H1 (cell line): ENCODE data around the gene KCNMA1. TPM values are rescaled to one million over a fixed set of nuclear protein-coding genes. Genes with fewer than 3 reads are reported as not detected.

Source experiments
- CTCF ChIA-PET: fragments of 300-600 bp; sonication (Branson Sonifier 250); formaldehyde crosslinking; loops from one replicate; lab custom pipeline; 2021; ENCODE audit not compliant: partially characterized antibody; lab: Charles Lee
- POLR2A ChIA-PET: fragments of 300-600 bp; sonication (Branson Sonifier 250); formaldehyde crosslinking; loops from one replicate; lab custom pipeline; 2021; ENCODE audit warnings: inconsistent platforms; ENCODE audit not compliant: partially characterized antibody; lab: Charles Lee
- DNase-seq, 2 experiments: peaks; one replicate each; pipeline versions ENCODE4 v3.0.0 to v3.0.0-alpha.2; 2010 to 2022; ENCODE audit warnings: low spot score in 2 of 2, low read depth in 1 of 2, mixed read lengths in 1 of 2
- FAIRE-seq: peaks from 2 replicates; lab custom pipeline; 2011; peaks lifted over from hg19 to GRCh38; lab: Jason Lieb, UNC
- H2AFZ ChIP-seq: 2 replicates; pipeline ENCODE4 v1.8.1; 2012; ENCODE audit warnings: low read length, inconsistent platforms
- H2AK5ac ChIP-seq: 2 replicates; pipeline ENCODE4 v1.6.1; 2013; ENCODE audit warnings: low read depth, low read length
- H2BK120ac ChIP-seq: replicated peaks from 2 replicates; pipeline ENCODE3; 2013; ENCODE audit warnings: low read depth, low read length, inconsistent platforms
- H2BK12ac ChIP-seq: 2 replicates; pipeline ENCODE4 v1.6.1; 2013; ENCODE audit warnings: low read depth, low read length
- H2BK15ac ChIP-seq: 2 replicates; pipeline ENCODE4 v1.6.1; 2013; ENCODE audit warnings: low read length
- H2BK20ac ChIP-seq: 2 replicates; pipeline ENCODE4 v1.6.1; 2013; ENCODE audit warnings: low read length
- H2BK5ac ChIP-seq: 2 replicates; pipeline ENCODE4 v1.6.1; 2013; ENCODE audit warnings: low read depth, low read length
- H3K14ac ChIP-seq: 2 replicates; pipeline ENCODE4 v1.6.1; 2013; ENCODE audit warnings: inconsistent platforms; ENCODE audit not compliant: insufficient read length
- H3K18ac ChIP-seq: 2 replicates; pipeline ENCODE4 v1.6.1; 2013; ENCODE audit warnings: low read length; ENCODE audit errors: extremely low read depth
- H3K23ac ChIP-seq: 2 replicates; pipeline ENCODE4 v1.6.1; 2013; ENCODE audit warnings: inconsistent platforms; ENCODE audit not compliant: insufficient read length
- H3K23me2 ChIP-seq: 2 replicates; pipeline ENCODE4 v1.6.1; 2013; ENCODE audit warnings: low read depth, low read length
- H3K27ac ChIP-seq: 2 replicates; pipeline ENCODE4 v1.6.1; 2011; ENCODE audit warnings: low read depth, low read length, inconsistent platforms
- H3K27me3 ChIP-seq, 4 experiments: replicated peaks in 1 of 4; 1 replicate in 1 of 4; 2 replicates in 3 of 4; pipeline versions ENCODE4 v1.6.1 to v1.8.1; 2011 to 2013; ENCODE audit warnings: low read length in 3 of 4, mild to moderate bottlenecking in 3 of 4, inconsistent platforms in 2 of 4, mixed read lengths in 2 of 4, moderate library complexity in 1 of 4; ENCODE audit not compliant: control insufficient read depth in 3 of 4, insufficient read depth in 3 of 4; ENCODE audit errors: extremely low read depth in 1 of 4
- H3K36me3 ChIP-seq, 4 experiments: 2 replicates each; pipeline versions ENCODE4 v1.6.1 to v1.8.1; 2011 to 2013; ENCODE audit warnings: mild to moderate bottlenecking in 4 of 4, low read length in 3 of 4, moderate library complexity in 2 of 4, control low read depth in 1 of 4, inconsistent platforms in 1 of 4; ENCODE audit not compliant: insufficient read depth in 4 of 4, control insufficient read depth in 2 of 4
- H3K4ac ChIP-seq: replicated peaks from 2 replicates; pipeline ENCODE3; 2013; ENCODE audit warnings: low read length, low read depth, mixed read lengths, inconsistent platforms; ENCODE audit not compliant: insufficient read length
- H3K4me1 ChIP-seq, 4 experiments: replicated peaks in 1 of 4; 1 replicate in 1 of 4; 2 replicates in 3 of 4; pipeline versions ENCODE4 v1.6.1 to v1.8.1; 2011 to 2013; ENCODE audit warnings: low read length in 3 of 4, inconsistent platforms in 2 of 4, mixed read lengths in 1 of 4; ENCODE audit not compliant: insufficient read depth in 4 of 4, control insufficient read depth in 3 of 4
- H3K4me2 ChIP-seq, 2 experiments: 2 replicates each; pipeline versions ENCODE4 v1.6.1 to v1.8.1; 2011 to 2013; ENCODE audit warnings: low read depth in 2 of 2, low read length in 2 of 2, control low read depth in 1 of 2, inconsistent platforms in 1 of 2, mild to moderate bottlenecking in 1 of 2; ENCODE audit not compliant: insufficient read depth in 1 of 2
- H3K4me3 ChIP-seq, 4 experiments: fragments of 200-600, 300-600 bp in 1 of 4; sonication (generic), shearing (Covaris generic), sonication (Bioruptor Twin) in 1 of 4; 2 replicates each; pipeline versions ENCODE4 v1.5.1 to v1.8.1; 2011 to 2016; ENCODE audit warnings: low read length in 4 of 4, low read depth in 3 of 4, control low read depth in 2 of 4, inconsistent platforms in 2 of 4, mild to moderate bottlenecking in 2 of 4, mixed read lengths in 1 of 4, moderate library complexity in 1 of 4; ENCODE audit not compliant: insufficient read depth in 2 of 4; ENCODE audit errors: extremely low read depth in 1 of 4
- H3K56ac ChIP-seq: replicated peaks from 2 replicates; pipeline ENCODE3; 2013; ENCODE audit warnings: low read depth, mild to moderate bottlenecking, mixed read lengths, low read length, inconsistent platforms; ENCODE audit not compliant: insufficient read length
- H3K79me1 ChIP-seq: 2 replicates; pipeline ENCODE4 v1.6.1; 2013; ENCODE audit warnings: low read depth, low read length, control low read depth
- H3K79me2 ChIP-seq, 2 experiments: 2 replicates each; pipeline versions ENCODE4 v1.6.1 to v1.8.1; 2012 to 2013; ENCODE audit warnings: low read length in 2 of 2, mild to moderate bottlenecking in 2 of 2, inconsistent platforms in 1 of 2; ENCODE audit not compliant: insufficient read depth in 2 of 2, control insufficient read depth in 1 of 2
- H3K9ac ChIP-seq, 4 experiments: replicated peaks in 1 of 4; 1 replicate in 1 of 4; 2 replicates in 3 of 4; pipeline versions ENCODE4 v1.6.1 to v1.8.1; 2011 to 2013; ENCODE audit warnings: low read depth in 3 of 4, low read length in 3 of 4, control low read depth in 2 of 4, mild to moderate bottlenecking in 2 of 4, moderate library complexity in 2 of 4, inconsistent platforms in 1 of 4; ENCODE audit errors: extremely low read depth in 1 of 4
- H3K9me3 ChIP-seq, 2 experiments: 2 replicates each; pipeline versions ENCODE4 v1.6.1 to v1.8.1; 2012 to 2013; ENCODE audit warnings: mild to moderate bottlenecking in 2 of 2, moderate library complexity in 2 of 2, control low read depth in 1 of 2, inconsistent platforms in 1 of 2, low read depth in 1 of 2, low read length in 1 of 2, mixed read lengths in 1 of 2; ENCODE audit not compliant: insufficient read depth in 2 of 2
- H4K20me1 ChIP-seq, 2 experiments: replicated peaks in 1 of 2; 2 replicates each; pipeline versions ENCODE3 to v1.8.1; 2011 to 2013; ENCODE audit warnings: inconsistent platforms in 2 of 2, low read length in 2 of 2, mild to moderate bottlenecking in 1 of 2; ENCODE audit not compliant: insufficient read depth in 2 of 2, control insufficient read depth in 1 of 2
- H4K5ac ChIP-seq: 2 replicates; pipeline ENCODE4 v1.6.1; 2013; ENCODE audit warnings: low read length, low read depth, mixed read lengths, inconsistent platforms; ENCODE audit not compliant: insufficient read length
- H4K8ac ChIP-seq: 2 replicates; pipeline ENCODE4 v1.8.0; 2013; ENCODE audit warnings: mild to moderate bottlenecking, moderate library complexity, low read length, inconsistent platforms; ENCODE audit not compliant: insufficient read depth; ENCODE audit errors: extremely low read depth
- H4K91ac ChIP-seq: replicated peaks from 2 replicates; pipeline ENCODE3; 2013; ENCODE audit warnings: low read length, mixed read lengths, inconsistent platforms; ENCODE audit not compliant: insufficient read length
- CHD2 ChIP-seq: IDR thresholded peaks from 2 replicates; pipeline ENCODE4 v1.6.1; 2012; ENCODE audit warnings: low read length, improper control_type of control experiment
- EZH2 ChIP-seq: fragments of 200-600 bp; sonication (generic); IDR thresholded peaks from 2 replicates; pipeline ENCODE4 v1.7.1; 2012; ENCODE audit warnings: low read depth, mild to moderate bottlenecking, moderate library complexity, low read length, inconsistent platforms; ENCODE audit not compliant: severe bottlenecking
- GABPA ChIP-seq: IDR thresholded peaks from 2 replicates; pipeline ENCODE4 v1.6.1; 2011; ENCODE audit warnings: mild to moderate bottlenecking, low read length, moderate library complexity, borderline replicate concordance; ENCODE audit not compliant: insufficient read depth
- POLR2AphosphoS5 ChIP-seq: IDR thresholded peaks from 2 replicates; pipeline ENCODE4 v1.6.1; 2011; ENCODE audit warnings: low read depth, low read length
- RNF2 ChIP-seq: fragments of 200-900, 300-1000 bp; sonication (generic); IDR thresholded peaks from 2 replicates; pipeline ENCODE4 v1.7.1; 2016; ENCODE audit warnings: borderline replicate concordance, low read depth, mild to moderate bottlenecking, antibody characterized with exemption, low read length; ENCODE audit not compliant: poor library complexity, severe bottlenecking; ENCODE audit errors: missing control alignments
- SP2 ChIP-seq: IDR thresholded peaks from 2 replicates; pipeline ENCODE4 v1.6.1; 2012; ENCODE audit warnings: mild to moderate bottlenecking, low read length, inconsistent platforms
- TCF12 ChIP-seq: IDR thresholded peaks from 2 replicates; pipeline ENCODE4 v1.6.1; 2011; ENCODE audit warnings: low read depth, mild to moderate bottlenecking, low read length
- WGBS, 2 experiments: shearing (Covaris generic) in 1 of 2; methylation state at CpG; one replicate each; pipeline versions ENCODE4 v1.1.6 to v1.1.7; 2013 to 2015; ENCODE audit warnings: low lambda C conversion rate in 2 of 2, mixed read lengths in 2 of 2, inconsistent platforms in 1 of 2, low coverage in 1 of 2, missing lambda C conversion rate in 1 of 2; ENCODE audit not compliant: insufficient replicate concordance in 2 of 2, insufficient coverage in 1 of 2, insufficient read length in 1 of 2; ENCODE audit errors: extremely low coverage in 1 of 2, missing lambda C conversion rate in 1 of 2; 5-methylcytosine and 5-hydroxymethylcytosine counted together
- polyA plus RNA-seq, 7 experiments: library from polyadenylated mRNA; depleted of rRNA in 3 of 7; stranded (reverse) in 5 of 7; unstranded in 2 of 7; fragments of >200 nt in 5 of 7; fragments of 200-250 nt in 2 of 7; gene quantifications; 1 replicate in 5 of 7; 2 replicates in 1 of 7; 4 replicates in 1 of 7; pipeline versions ENCODE4 v1.2.1 to v1.2.3, GENCODE V29; 2011 to 2013; ENCODE audit warnings: missing spikeins in 2 of 7, mixed read lengths in 2 of 7
- total RNA-seq: library from RNA; stranded (reverse); fragmentation: NEBNext Ultra II Directional; extraction: Animal tissue kit (Norgen Biotek cat#: 25700); gene quantifications from 2 replicates; pipeline ENCODE4 v1.2.1, GENCODE V29; 2021
- TF ChIP-seq, protein P1 (sequence below): IDR thresholded peaks from 2 replicates; pipeline ENCODE4 v1.6.1; 2011; ENCODE audit warnings: low read depth, mild to moderate bottlenecking, low read length; ENCODE audit not compliant: insufficient read depth
- TF ChIP-seq, protein P2 (sequence below): IDR thresholded peaks from 2 replicates; pipeline ENCODE4 v1.6.1; 2012; ENCODE audit warnings: inconsistent platforms

The KCNMA1 gene
- total and polyA plus RNA-seq, 2 of the 8 experiments (the other 6 are each of a cell fraction or from before 2014, with no cell fraction given), result 10.2 to 11.1 TPM

DNA sequence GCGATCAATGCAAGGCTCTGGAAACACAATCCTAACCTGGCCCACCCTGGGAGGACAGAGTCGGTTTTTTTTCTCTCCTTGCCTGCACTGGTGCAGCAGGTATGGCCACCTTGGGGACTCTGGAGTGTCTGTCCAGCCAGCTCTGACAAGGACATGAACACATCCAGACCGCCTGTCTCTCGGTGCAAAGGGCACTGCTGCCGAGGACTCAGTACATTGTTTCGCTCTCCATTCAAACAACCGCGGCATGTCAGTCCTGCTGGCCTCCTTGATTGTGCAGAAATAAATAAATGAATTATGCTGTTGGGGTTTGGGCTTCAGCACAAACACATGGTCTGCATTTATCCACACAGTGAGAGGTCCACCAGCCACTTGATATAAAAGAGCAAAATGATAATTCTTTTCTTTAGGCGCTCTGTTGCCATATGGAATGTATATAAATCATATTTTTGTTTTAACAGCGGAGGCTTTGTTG, 565.2 kb downstream of the KCNMA1 start:
- no peak overlapping the region for H2AK5ac ChIP-seq
- H3K14ac ChIP-seq, result no peak overlapping the region
- no peak overlapping the region for H2BK20ac ChIP-seq
- no peaks in the 10 kb centered on the region for H4K20me1 ChIP-seq
- no peak overlapping the region for H3K56ac ChIP-seq
- no peak overlapping the region for H4K91ac ChIP-seq
- 91% methylated on average over 9 of the region's 10 CpGs; no CpG with 5 or more reads in 1 of the 2 experiments for WGBS, 2 experiments
- H2BK12ac ChIP-seq, result no peak overlapping the region
- no peaks in the 10 kb centered on the region for H3K79me2 ChIP-seq
- H3K27ac ChIP-seq, result no peak overlapping the region
- H4K5ac ChIP-seq, result no peak overlapping the region
- H3K4me1 ChIP-seq, result no peaks in the 10 kb centered on the region; a peak in 1 of 7 replicates
- no peaks in the 10 kb centered on the region for H3K27me3 ChIP-seq
- no peak overlapping the region for H2AFZ ChIP-seq
- no peak overlapping the region for H2BK5ac ChIP-seq
- no peak for TF ChIP-seq CHD2
- TF ChIP-seq, protein P1, sequence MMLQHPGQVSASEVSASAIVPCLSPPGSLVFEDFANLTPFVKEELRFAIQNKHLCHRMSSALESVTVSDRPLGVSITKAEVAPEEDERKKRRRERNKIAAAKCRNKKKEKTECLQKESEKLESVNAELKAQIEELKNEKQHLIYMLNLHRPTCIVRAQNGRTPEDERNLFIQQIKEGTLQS, result no peak
- no peak for TF ChIP-seq EZH2
- TF ChIP-seq, protein P2, sequence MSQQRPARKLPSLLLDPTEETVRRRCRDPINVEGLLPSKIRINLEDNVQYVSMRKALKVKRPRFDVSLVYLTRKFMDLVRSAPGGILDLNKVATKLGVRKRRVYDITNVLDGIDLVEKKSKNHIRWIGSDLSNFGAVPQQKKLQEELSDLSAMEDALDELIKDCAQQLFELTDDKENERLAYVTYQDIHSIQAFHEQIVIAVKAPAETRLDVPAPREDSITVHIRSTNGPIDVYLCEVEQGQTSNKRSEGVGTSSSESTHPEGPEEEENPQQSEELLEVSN, result no peak
- TF ChIP-seq TCF12, result no peak
- no peak for TF ChIP-seq SP2
- no peak for TF ChIP-seq GABPA
- no peak for TF ChIP-seq POLR2AphosphoS5
- TF ChIP-seq RNF2, result no peak
- TF ChIP-seq, all 59 proteins: peak for 0
- Histone ChIP-seq H4K8ac (no peak overlapping the region), H3K23me2 (no peaks in the 10 kb centered on the region), H2BK15ac (no peak overlapping the region), H3K23ac (no peak overlapping the region), H3K4me2 (no peak overlapping the region), H3K79me1 (no peaks in the 10 kb centered on the region), H3K9ac (no peak overlapping the region), H2BK120ac (no peak overlapping the region), H3K4ac (no peak overlapping the region), H3K18ac (no peak overlapping the region), H3K4me3 (no peak overlapping the region), H3K9me3 (no peaks in the 10 kb centered on the region), H3K36me3 (no peaks in the 10 kb centered on the region)
- ChIA-PET POLR2A (no interaction called here), CTCF (interaction anchor here (1.3 kb wide), 1 partner anchor 8 kb away, joined by 3 read pairs; no protein-coding TSS in a partner anchor)
- no peak for DNase-seq
- FAIRE-seq, result no peak
